Stimulated activated CD4-positive, alpha-beta T cell treated with anti-CD3 and anti-CD28 coated beads, Interleukin-12 subunit alpha, Interleukin-12 subunit beta, amount 100 ng/mL, for 4 hours (primary cell): ENCODE results near the gene CEP78.
"Not testable (repeated sequence)": the region's sequence is repeated elsewhere in the genome, so short reads cannot be mapped to it uniquely, and the experiment has no call there.

Source experiments
- DNase-seq: peaks from one replicate; pipeline ENCODE4 v3.0.0-alpha.2; 2020

Gene CEP78

GRCh38 chr9:78238046-78239038, 2.5 kb downstream of the CEP78 start:
- no peak for DNase-seq

- DNase-seq: no peak
Observed at GRCh38 chr9:78239506-78239905, 3.6 kb downstream of the CEP78 start.

GRCh38 chr9:78242041-78242440, 6.2 kb downstream of the CEP78 start:
- no peak for DNase-seq

GRCh38 chr9:78243130-78243529, 7.3 kb downstream of the CEP78 start:
- no peak for DNase-seq

- DNase-seq: no peak
Observed at GRCh38 chr9:78245401-78245800, 9.5 kb downstream of the CEP78 start.

- no peak for DNase-seq
Observed at GRCh38 chr9:78248635-78249034, 12.8 kb downstream of the CEP78 start.

GRCh38 chr9:78249542-78249941, 13.7 kb downstream of the CEP78 start:
- no peak for DNase-seq

GRCh38 chr9:78252616-78253015, 16.7 kb downstream of the CEP78 start:
- DNase-seq: no peak

GRCh38 chr9:78253285-78253684, 17.4 kb downstream of the CEP78 start:
- no peak for DNase-seq

- no peak for DNase-seq
Observed at GRCh38 chr9:78261403-78262001, 25.6 kb downstream of the CEP78 start.

- DNase-seq: no peak
Observed at GRCh38 chr9:78262655-78263054, 26.8 kb downstream of the CEP78 start.

GRCh38 chr9:78267889-78268288, 32.0 kb downstream of the CEP78 start:
- no peak for DNase-seq

- DNase-seq: no peak
Observed at GRCh38 chr9:78269784-78270183, 33.9 kb downstream of the CEP78 start.

- DNase-seq: no peak
Observed at GRCh38 chr9:78272307-78272706, 36.4 kb downstream of the CEP78 start.

GRCh38 chr9:78273761-78274160, 37.9 kb downstream of the CEP78 start:
- DNase-seq: no peak

GRCh38 chr9:78278177-78278777, 42.4 kb downstream of the CEP78 start:
- DNase-seq: no peak

- no peak for DNase-seq
Observed at GRCh38 chr9:78278801-78279200, 42.9 kb downstream of the CEP78 start.

- no peak for DNase-seq
Observed at GRCh38 chr9:78280982-78281668, 45.2 kb downstream of the CEP78 start.

- not testable (repeated sequence) for DNase-seq
Observed at GRCh38 chr9:78284181-78284580, 48.3 kb downstream of the CEP78 start.

- DNase-seq: no peak
Observed at GRCh38 chr9:78286125-78286524, 50.2 kb downstream of the CEP78 start.

GRCh38 chr9:78286946-78287388, 51.1 kb downstream of the CEP78 start:
- DNase-seq: no peak

GRCh38 chr9:78288214-78288892, 52.5 kb downstream of the CEP78 start:
- no peak for DNase-seq

- no peak for DNase-seq
Observed at GRCh38 chr9:78289474-78289873, 53.6 kb downstream of the CEP78 start.
